GM19023 (cell line): ENCODE results near the gene PPP1R2.

ENCODE experiments used
- ATAC-seq: cut with Tn5 transposase; IDR thresholded peaks from one replicate; pipeline ENCODE4 v1.9.1; 2021; ENCODE audit warnings: mild to moderate bottlenecking, moderate library complexity; ENCODE audit not compliant: unreplicated experiment

The PPP1R2 gene

GRCh38 chr3:195466251-195466650 is 76.9 kb downstream of the PPP1R2 start:
- no peak for ATAC-seq
